GM18951 (cell line): ENCODE data around the gene TIGAR.

Experiments
- POLR2A ChIP-seq: IDR thresholded peaks from 4 replicates; pipeline ENCODE4 v1.6.1; 2011; ENCODE audit warnings: mild to moderate bottlenecking; ENCODE audit not compliant: insufficient read length, insufficient read depth; ENCODE audit errors: extremely low read depth
- in situ Hi-C: fragments of 300-500 bp; cut with MboI; formaldehyde crosslinking; loops from one replicate; pipeline ENCODE4 v1.12.0; 2022; ENCODE audit warnings: low sequenced_read_pairs, mixed read lengths, inconsistent platforms; ENCODE audit not compliant: unreplicated experiment

The TIGAR gene

GRCh38 chr12:4320853-4321701, at the start of gene TIGAR:
TSS of gene TIGAR (plus strand) at chr12:4321213. CDS start at chr12:4321272, 59 bp downstream.
- peak; percentile 98 for TF ChIP-seq POLR2A
- in situ Hi-C loops, result no loop called here

- peak; percentile 59 for TF ChIP-seq POLR2A
- in situ Hi-C loops, result loop anchor here (10.0 kb wide), 1 partner anchor 127 kb away; no protein-coding TSS in a partner anchor
These were observed 49.1 kb upstream of the TIGAR start for GRCh38 chr12:4271717-4272423.

- in situ Hi-C loops, result loop anchor here (10.0 kb wide), 1 partner anchor 128 kb away; no protein-coding TSS in a partner anchor
- TF ChIP-seq POLR2A, result peak; percentile 57
These were observed 48.4 kb upstream of the TIGAR start for GRCh38 chr12:4272424-4273272.

GRCh38 chr12:4273273-4273651, 47.8 kb upstream of the TIGAR start:
- no peak for TF ChIP-seq POLR2A
- in situ Hi-C loops, result loop anchor here (10.0 kb wide), 1 partner anchor 128 kb away; no protein-coding TSS in a partner anchor

- TF ChIP-seq POLR2A, result peak; percentile 95
- in situ Hi-C loops, result loop anchor here (10.0 kb wide), 1 partner anchor 129 kb away; no protein-coding TSS in a partner anchor
These were observed 47.2 kb upstream of the TIGAR start, which contains the start of gene CCND2 for GRCh38 chr12:4273652-4274395. TSS of gene CCND2 (plus strand) at chr12:4273762. CDS start at chr12:4274041, 279 bp downstream.

- TF ChIP-seq POLR2A, result no peak
- in situ Hi-C loops, result loop anchor here (5.0 to 10.0 kb wide), 2 partner anchors 130 to 167 kb away; no protein-coding TSS in a partner anchor
These were observed 46.5 kb upstream of the TIGAR start for GRCh38 chr12:4274396-4275015.

- TF ChIP-seq POLR2A, result peak; percentile 31
- in situ Hi-C loops, result loop anchor here (5.0 to 10.0 kb wide), 2 partner anchors 130 to 168 kb away; no protein-coding TSS in a partner anchor
These were observed 45.8 kb upstream of the TIGAR start for GRCh38 chr12:4275016-4275869.

- in situ Hi-C loops, result loop anchor here (5.0 to 10.0 kb wide), 2 partner anchors 131 to 169 kb away; no protein-coding TSS in a partner anchor
- peak; percentile 18 for TF ChIP-seq POLR2A
These were observed 45.1 kb upstream of the TIGAR start for GRCh38 chr12:4275870-4276301.

- in situ Hi-C loops, result loop anchor here (5.0 to 10.0 kb wide), 2 partner anchors 132 to 169 kb away; no protein-coding TSS in a partner anchor
- TF ChIP-seq POLR2A, result no peak
These were observed 44.3 kb upstream of the TIGAR start for GRCh38 chr12:4276524-4277204.

- TF ChIP-seq POLR2A, result no peak
- in situ Hi-C loops, result loop anchor here (5.0 to 10.0 kb wide), 2 partner anchors 132 to 170 kb away; no protein-coding TSS in a partner anchor
These were observed 43.8 kb upstream of the TIGAR start for GRCh38 chr12:4277205-4277543.
